ENCODE data around the gene ARHGEF3. TPM values are rescaled to one million over a fixed set of nuclear protein-coding genes. Genes with fewer than 3 reads are reported as not detected.

The ARHGEF3 gene
- total RNA-seq, 1 experiment from 2014 or later, result 1.3 TPM

- Histone ChIP-seq H3K27me3 (replicated peaks; ENCODE audit: insufficient read depth, low read depth, low read length, poor library complexity) (no peaks in the 10 kb centered on the region), H3K4me1 (ENCODE audit: insufficient read depth, low read length, poor library complexity, severe bottlenecking) (no peaks in the 10 kb centered on the region), H3K36me3 (ENCODE audit: insufficient read depth, low read length, poor library complexity, severe bottlenecking) (no peaks in the 10 kb centered on the region), H3K9me3 (ENCODE audit: low read depth, low read length, poor library complexity, severe bottlenecking) (peaks cover 7% of the 10 kb centered on the region), H3K27ac (ENCODE audit: low read depth, low read length, poor library complexity, severe bottlenecking) (no peak overlapping the region), H3K4me3 (ENCODE audit: low read depth, low read length, poor library complexity, severe bottlenecking) (no peak overlapping the region)
- TSS peak; percentile 34 for BruUV-seq (replicated peaks)
- CTCF ChIA-PET, result no interaction called here
- TF ChIP-seq, protein P1, sequence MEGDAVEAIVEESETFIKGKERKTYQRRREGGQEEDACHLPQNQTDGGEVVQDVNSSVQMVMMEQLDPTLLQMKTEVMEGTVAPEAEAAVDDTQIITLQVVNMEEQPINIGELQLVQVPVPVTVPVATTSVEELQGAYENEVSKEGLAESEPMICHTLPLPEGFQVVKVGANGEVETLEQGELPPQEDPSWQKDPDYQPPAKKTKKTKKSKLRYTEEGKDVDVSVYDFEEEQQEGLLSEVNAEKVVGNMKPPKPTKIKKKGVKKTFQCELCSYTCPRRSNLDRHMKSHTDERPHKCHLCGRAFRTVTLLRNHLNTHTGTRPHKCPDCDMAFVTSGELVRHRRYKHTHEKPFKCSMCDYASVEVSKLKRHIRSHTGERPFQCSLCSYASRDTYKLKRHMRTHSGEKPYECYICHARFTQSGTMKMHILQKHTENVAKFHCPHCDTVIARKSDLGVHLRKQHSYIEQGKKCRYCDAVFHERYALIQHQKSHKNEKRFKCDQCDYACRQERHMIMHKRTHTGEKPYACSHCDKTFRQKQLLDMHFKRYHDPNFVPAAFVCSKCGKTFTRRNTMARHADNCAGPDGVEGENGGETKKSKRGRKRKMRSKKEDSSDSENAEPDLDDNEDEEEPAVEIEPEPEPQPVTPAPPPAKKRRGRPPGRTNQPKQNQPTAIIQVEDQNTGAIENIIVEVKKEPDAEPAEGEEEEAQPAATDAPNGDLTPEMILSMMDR (conservative IDR thresholded peaks at IDR 0.05; ENCODE audit: low read depth, low read length), result no peak
- TF ChIP-seq EZH2 (IDR thresholded peaks at IDR 0.05; ENCODE audit: borderline replicate concordance, low read depth, low read length, poor library complexity, severe bottlenecking), result no peak
- DNase-seq (ENCODE audit: low spot score), result no peak
- intact Hi-C loops (cut with micrococcal nuclease; ENCODE audit: unreplicated experiment), result no loop called here
- POLR2A ChIA-PET (ENCODE audit: low non-redundant PET), result no interaction called here
Observed at GRCh38 chr3:56684029-56684428, 117.7 kb downstream of the ARHGEF3 start.

GRCh38 chr3:56683122-56683817 is 118.5 kb downstream of the ARHGEF3 start, which contains the start of gene TASOR:
TSS of gene TASOR (minus strand) at chr3:56683265. CDS start at chr3:56683006, 259 bp downstream.
- H3K27ac ChIP-seq (ENCODE audit: low read depth, low read length, poor library complexity, severe bottlenecking), result peak within 1 kb of the TSS; percentile 95
- peak; percentile 79 for DNase-seq (ENCODE audit: low spot score)
- H3K4me3 ChIP-seq (ENCODE audit: low read depth, low read length, poor library complexity, severe bottlenecking), result peak within 1 kb of the TSS; percentile 62
- intact Hi-C loops (cut with micrococcal nuclease; ENCODE audit: unreplicated experiment), result no loop called here
- H3K4me1 ChIP-seq (ENCODE audit: insufficient read depth, low read length, poor library complexity, severe bottlenecking), result no peaks in the 10 kb centered on the region
- TF ChIP-seq, protein P1 (conservative IDR thresholded peaks at IDR 0.05; ENCODE audit: low read depth, low read length), result no peak
- TF ChIP-seq EZH2 (IDR thresholded peaks at IDR 0.05; ENCODE audit: borderline replicate concordance, low read depth, low read length, poor library complexity, severe bottlenecking), result no peak
- H3K9me3 ChIP-seq (ENCODE audit: low read depth, low read length, poor library complexity, severe bottlenecking), result peaks cover 7% of the 10 kb centered on the region
- no TSS peak for BruUV-seq (replicated peaks)
- POLR2A ChIA-PET (ENCODE audit: low non-redundant PET), result no interaction called here
- CTCF ChIA-PET, result no interaction called here
- H3K36me3 ChIP-seq (ENCODE audit: insufficient read depth, low read length, poor library complexity, severe bottlenecking), result no peaks in the 10 kb centered on the region
- no peaks in the 10 kb centered on the region for H3K27me3 ChIP-seq (replicated peaks; ENCODE audit: insufficient read depth, low read depth, low read length, poor library complexity)

- H3K36me3 ChIP-seq (ENCODE audit: insufficient read depth, low read length, poor library complexity, severe bottlenecking), result no peaks in the 10 kb centered on the region
- H3K27ac ChIP-seq (ENCODE audit: low read depth, low read length, poor library complexity, severe bottlenecking), result peak overlapping the region; percentile 95
- peak; percentile 73 for DNase-seq (ENCODE audit: low spot score)
- TF ChIP-seq, protein P1 (conservative IDR thresholded peaks at IDR 0.05; ENCODE audit: low read depth, low read length), result no peak
- no peak for TF ChIP-seq EZH2 (IDR thresholded peaks at IDR 0.05; ENCODE audit: borderline replicate concordance, low read depth, low read length, poor library complexity, severe bottlenecking)
- intact Hi-C loops (cut with micrococcal nuclease; ENCODE audit: unreplicated experiment), result no loop called here
- H3K9me3 ChIP-seq (ENCODE audit: low read depth, low read length, poor library complexity, severe bottlenecking), result peaks cover 7% of the 10 kb centered on the region
- ChIA-PET POLR2A (ENCODE audit: low non-redundant PET) (interaction anchor here (0.6 kb wide), 1 partner anchor 314 kb away, joined by 3 read pairs; no protein-coding TSS in a partner anchor), CTCF (no interaction called here)
- no peaks in the 10 kb centered on the region for H3K27me3 ChIP-seq (replicated peaks; ENCODE audit: insufficient read depth, low read depth, low read length, poor library complexity)
- H3K4me1 ChIP-seq (ENCODE audit: insufficient read depth, low read length, poor library complexity, severe bottlenecking), result peaks cover 3% of the 10 kb centered on the region
- BruUV-seq (replicated peaks), result TSS peak; percentile 81
- H3K4me3 ChIP-seq (ENCODE audit: low read depth, low read length, poor library complexity, severe bottlenecking), result peak overlapping the region; percentile 62
Observed at GRCh38 chr3:56682462-56683121, 119.2 kb downstream of the ARHGEF3 start.

All from A673 (cell line).